Pancreas (tissue), 10 donors: Measurements from ENCODE around the gene SERGEF. TPM values are rescaled to one million over a fixed set of nuclear protein-coding genes. Genes with fewer than 3 reads are reported as not detected.

Experiments used
- ATAC-seq, 4 donors: fragments of 200-7000 bp; cut with Tn5 transposase; one replicate each; pipeline versions ENCODE4 v1.8.0 to v1.9.1; 2020; ENCODE audit warnings: mild to moderate bottlenecking in 4 of 4, moderate library complexity in 4 of 4
- DNase-seq, 6 donors: peaks; one replicate each; pipeline ENCODE4 v3.0.0-alpha.2; 2020
- FAIRE-seq: peaks from 2 replicates; lab custom pipeline; 2012; peaks lifted over from hg19 to GRCh38; lab: Jason Lieb, UNC
- H3K27ac ChIP-seq, 4 donors: fragments of 200-600 bp; sonication (generic); 1 replicate in 3 of 4; 2 replicates in 1 of 4; pipeline versions ENCODE4 v1.5.0 to v1.8.0; 2020
- H3K27me3 ChIP-seq, 4 donors: fragments of 200-600 bp; one replicate each; pipeline ENCODE4 v1.8.0; 2021
- H3K36me3 ChIP-seq, 3 donors: fragments of 200-600 bp; sonication (generic) in 1 of 3; one replicate each; pipeline versions ENCODE4 v1.5.0 to v1.8.0; 2020 to 2021
- H3K4me1 ChIP-seq, 3 donors: fragments of 200-600 bp; one replicate each; pipeline ENCODE4 v1.8.0; 2021
- H3K4me3 ChIP-seq, 4 donors: fragments of 200-600 bp; sonication (generic) in 2 of 4; one replicate each; pipeline versions ENCODE4 v1.5.0 to v1.8.0; 2020 to 2021
- H3K9me3 ChIP-seq, 4 donors: fragments of 200-600 bp; one replicate each; pipeline ENCODE4 v1.8.0; 2021
- WGBS, 2 donors: extraction: QIAGEN DNeasy Blood & Tissue Kit; methylation state at CpG; one replicate each; pipeline ENCODE4 v1.1.7; 2013; 5-methylcytosine and 5-hydroxymethylcytosine counted together
- intact Hi-C, 3 donors: fragments of 100-400 bp; cut with DNase I; formaldehyde crosslinking; loops; one replicate each; pipeline versions ENCODE4 v1.11.1 to v1.14.2; 2022
- polyA plus RNA-seq, 2 donors: library from polyadenylated mRNA; stranded (reverse); fragments of 200-250 nt; gene quantifications; one replicate each; pipeline ENCODE4 v1.2.3, GENCODE V29; 2013
- total RNA-seq, 6 donors: library from RNA; stranded (reverse); fragmentation: NEBNext Ultra II Directional in 4 of 6; extraction: Animal tissue kit (Norgen Biotek cat#: 25700) in 4 of 6; gene quantifications; one replicate each; pipeline versions ENCODE4 v1.2.1 to v1.2.4, GENCODE V29; 2021 to 2023
- TF ChIP-seq, protein P1 (sequence below), 4 donors: fragments of 200-600 bp; sonication (generic) in 3 of 4; IDR thresholded peaks; one replicate each; pipeline versions ENCODE4 v1.5.0 to v1.8.0; 2021; ENCODE audit warnings: antibody characterized with exemption in 4 of 4
- donor health status: healthy with polysubstance abuse.
- donor health status: DM: no; HTN: no; CAD: no; lungs with moderate emphysema.
- donor health status: DM: no; HTN: no; CAD: no.
- donor health status: control.
- donor health status: control.
- donor health status: Bipolar disorder and iron deficiency.
- donor health status: DM: yes; HTN: yes; CAD: no.
- donor health status: DM: no; HTN: no; CAD: no.
- donor health status: DM: no; HTN: no; CAD: no.
- donor health status: DM: yes; HTN: yes; CAD: no.

SERGEF gene
- total and polyA plus RNA-seq, 8 donors: 17.8 to 101 (median 24.5) TPM

- Histone ChIP-seq H3K4me3 (no peak overlapping the region), H3K27me3 (no peaks in the 10 kb centered on the region), H3K36me3 (no peaks in the 10 kb centered on the region), H3K9me3 (no peaks in the 10 kb centered on the region), H3K4me1 (no peaks in the 10 kb centered on the region), H3K27ac (no peak overlapping the region)
- no peak for FAIRE-seq
- peak in 5 of 6 donors; percentile 12 to 65 (median 43) for DNase-seq
- intact Hi-C loops: loop anchor here (10.0 kb wide), 3 partner anchors 214 to 384 kb away; no protein-coding TSS in a partner anchor
- ATAC-seq: peak; percentile 60 to 92 (median 88)
- TF ChIP-seq, protein P1, sequence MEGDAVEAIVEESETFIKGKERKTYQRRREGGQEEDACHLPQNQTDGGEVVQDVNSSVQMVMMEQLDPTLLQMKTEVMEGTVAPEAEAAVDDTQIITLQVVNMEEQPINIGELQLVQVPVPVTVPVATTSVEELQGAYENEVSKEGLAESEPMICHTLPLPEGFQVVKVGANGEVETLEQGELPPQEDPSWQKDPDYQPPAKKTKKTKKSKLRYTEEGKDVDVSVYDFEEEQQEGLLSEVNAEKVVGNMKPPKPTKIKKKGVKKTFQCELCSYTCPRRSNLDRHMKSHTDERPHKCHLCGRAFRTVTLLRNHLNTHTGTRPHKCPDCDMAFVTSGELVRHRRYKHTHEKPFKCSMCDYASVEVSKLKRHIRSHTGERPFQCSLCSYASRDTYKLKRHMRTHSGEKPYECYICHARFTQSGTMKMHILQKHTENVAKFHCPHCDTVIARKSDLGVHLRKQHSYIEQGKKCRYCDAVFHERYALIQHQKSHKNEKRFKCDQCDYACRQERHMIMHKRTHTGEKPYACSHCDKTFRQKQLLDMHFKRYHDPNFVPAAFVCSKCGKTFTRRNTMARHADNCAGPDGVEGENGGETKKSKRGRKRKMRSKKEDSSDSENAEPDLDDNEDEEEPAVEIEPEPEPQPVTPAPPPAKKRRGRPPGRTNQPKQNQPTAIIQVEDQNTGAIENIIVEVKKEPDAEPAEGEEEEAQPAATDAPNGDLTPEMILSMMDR (IDR thresholded peaks at IDR 0.05): peak; percentile 13 to 48 (median 37)
- WGBS, 2 donors: 45 to 49% methylated on average over 5 of the region's 5 CpGs
These were observed 34.1 kb downstream of the SERGEF start for GRCh38 chr11:17978553-17979287.

DNA sequence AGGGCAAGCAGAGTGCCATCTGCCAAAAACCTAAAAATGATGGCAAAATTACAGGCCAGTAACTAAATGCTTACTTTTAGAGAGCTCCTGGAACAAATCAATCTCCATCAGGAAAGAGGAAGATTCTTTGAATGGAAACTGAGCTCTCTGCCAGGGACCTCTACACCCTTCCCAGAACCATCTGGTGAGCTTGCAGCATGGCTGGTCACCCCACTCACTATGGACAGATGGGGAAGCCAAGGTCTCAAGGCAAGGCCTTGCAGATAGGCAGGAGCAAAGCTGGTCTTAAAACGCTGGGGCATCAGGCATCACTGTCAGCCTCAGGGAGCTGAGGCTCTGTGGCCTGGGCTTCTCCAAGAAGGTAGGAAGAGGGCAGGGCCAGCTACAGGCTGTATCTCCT is 36.2 kb downstream of the SERGEF start:
- ATAC-seq (no peak), DNase-seq (no peak)

GRCh38 chr11:17974246-17974645 is 38.6 kb downstream of the SERGEF start:
- no peaks in the 10 kb centered on the region for H3K4me1 ChIP-seq
- TF ChIP-seq, protein P1 (IDR thresholded peaks at IDR 0.05): no peak
- peaks cover 0 to 6% (median 0%) of the 10 kb centered on the region in 3 donors for H3K36me3 ChIP-seq
- H3K27me3 ChIP-seq: no peaks in the 10 kb centered on the region
- ATAC-seq (no peak), DNase-seq (no peak), FAIRE-seq (no peak)
- no peaks in the 10 kb centered on the region for H3K9me3 ChIP-seq
- no peak overlapping the region for H3K4me3 ChIP-seq
- intact Hi-C loops: loop anchor here (10.0 kb wide), 3 partner anchors 209 to 379 kb away; no protein-coding TSS in a partner anchor
- no peak overlapping the region for H3K27ac ChIP-seq

More for the DNA sequence above, 36.2 kb downstream of the SERGEF start:
- Histone ChIP-seq H3K9me3 (no peaks in the 10 kb centered on the region), H3K27me3 (no peaks in the 10 kb centered on the region), H3K36me3 (peaks cover 0 to 6% (median 0%) of the 10 kb centered on the region in 3 donors), H3K4me3 (no peak overlapping the region), H3K4me1 (no peaks in the 10 kb centered on the region), H3K27ac (no peak overlapping the region)
- TF ChIP-seq, protein P1 (IDR thresholded peaks at IDR 0.05): no peak
- intact Hi-C loops: loop anchor here (10.0 kb wide), 3 partner anchors 212 to 382 kb away; no protein-coding TSS in a partner anchor
- FAIRE-seq: no peak
- 52 to 69% methylated on average over 1 of the region's 1 CpG for WGBS, 2 donors

DNA sequence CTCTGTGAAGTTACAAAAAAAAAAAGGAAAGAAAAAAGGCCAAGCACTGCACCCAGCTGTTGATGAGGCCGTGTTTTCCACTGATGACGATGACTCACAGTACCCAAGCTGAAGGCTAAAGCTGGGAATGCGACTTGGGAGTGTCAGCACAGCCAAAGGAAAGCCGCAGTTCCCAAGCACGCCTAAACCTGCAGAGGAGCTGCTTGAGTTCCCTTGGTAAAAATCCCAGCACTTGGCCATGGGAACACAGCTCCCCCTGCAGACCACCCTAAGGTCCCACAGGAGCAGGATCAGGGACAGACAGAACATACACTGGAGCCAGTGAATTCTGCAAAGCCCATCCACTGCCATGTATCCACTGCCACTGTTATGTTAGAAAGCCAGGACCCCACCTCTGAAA is 39.9 kb downstream of the SERGEF start:
- H3K27me3 ChIP-seq: no peaks in the 10 kb centered on the region
- peaks cover 0 to 6% (median 0%) of the 10 kb centered on the region in 3 donors for H3K36me3 ChIP-seq
- ATAC-seq: peak in 3 of 4 donors; percentile 32 to 78 (median 62)
- TF ChIP-seq, protein P1 (IDR thresholded peaks at IDR 0.05): peak in 1 of 4 donors; percentile 16
- DNase-seq: peak in 1 of 6 donors; percentile 19
- no peaks in the 10 kb centered on the region for H3K4me1 ChIP-seq
- no peak for FAIRE-seq
- WGBS, 2 donors: 74 to 85% methylated on average over 5 of the region's 5 CpGs
- no peak overlapping the region for H3K4me3 ChIP-seq
- no peak overlapping the region for H3K27ac ChIP-seq
- intact Hi-C loops: loop anchor here (10.0 kb wide), 3 partner anchors 208 to 378 kb away; no protein-coding TSS in a partner anchor
- H3K9me3 ChIP-seq: no peaks in the 10 kb centered on the region

- TF ChIP-seq, protein P1 (IDR thresholded peaks at IDR 0.05): no peak
- Histone ChIP-seq H3K27ac (no peak overlapping the region), H3K9me3 (no peaks in the 10 kb centered on the region), H3K27me3 (no peaks in the 10 kb centered on the region), H3K4me3 (no peak overlapping the region), H3K36me3 (peaks cover 0 to 6% (median 0%) of the 10 kb centered on the region in 3 donors), H3K4me1 (no peaks in the 10 kb centered on the region)
- FAIRE-seq: no peak
- no peak for DNase-seq
- intact Hi-C loops: no loop called here
- no peak for ATAC-seq
- WGBS, 2 donors: 97% methylated on average over 1 of the region's 1 CpG
These were observed 44.6 kb downstream of the SERGEF start for GRCh38 chr11:17968206-17968605.
